ENCODE results near the gene LZTR1.

LZTR1 gene

DNA sequence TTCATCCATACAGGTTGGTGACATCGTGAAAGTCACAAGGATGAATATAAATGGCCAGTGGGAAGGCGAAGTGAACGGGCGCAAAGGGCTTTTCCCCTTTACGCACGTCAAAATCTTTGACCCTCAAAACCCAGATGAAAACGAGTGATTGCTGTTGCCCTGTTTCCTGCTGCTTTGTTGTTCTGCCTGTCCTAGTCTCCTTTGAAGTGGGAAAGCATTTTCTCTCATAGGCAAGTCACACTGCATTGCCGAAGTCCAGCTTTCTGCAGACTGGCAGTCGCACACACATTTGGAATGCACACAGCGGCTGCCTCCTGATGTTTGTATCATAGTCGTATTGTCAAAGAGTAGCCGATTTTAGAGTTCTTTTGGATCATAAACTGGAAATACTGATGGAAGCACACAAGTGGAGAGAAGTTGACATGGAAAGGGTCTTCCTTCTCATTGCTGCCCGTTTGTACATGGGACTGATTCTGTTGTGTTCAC lies 32.4 kb upstream of the LZTR1 start:
- FAIRE-seq: no peak
- DNase-seq (ENCODE audit: insufficient read length, low spot score): no peak

DNA sequence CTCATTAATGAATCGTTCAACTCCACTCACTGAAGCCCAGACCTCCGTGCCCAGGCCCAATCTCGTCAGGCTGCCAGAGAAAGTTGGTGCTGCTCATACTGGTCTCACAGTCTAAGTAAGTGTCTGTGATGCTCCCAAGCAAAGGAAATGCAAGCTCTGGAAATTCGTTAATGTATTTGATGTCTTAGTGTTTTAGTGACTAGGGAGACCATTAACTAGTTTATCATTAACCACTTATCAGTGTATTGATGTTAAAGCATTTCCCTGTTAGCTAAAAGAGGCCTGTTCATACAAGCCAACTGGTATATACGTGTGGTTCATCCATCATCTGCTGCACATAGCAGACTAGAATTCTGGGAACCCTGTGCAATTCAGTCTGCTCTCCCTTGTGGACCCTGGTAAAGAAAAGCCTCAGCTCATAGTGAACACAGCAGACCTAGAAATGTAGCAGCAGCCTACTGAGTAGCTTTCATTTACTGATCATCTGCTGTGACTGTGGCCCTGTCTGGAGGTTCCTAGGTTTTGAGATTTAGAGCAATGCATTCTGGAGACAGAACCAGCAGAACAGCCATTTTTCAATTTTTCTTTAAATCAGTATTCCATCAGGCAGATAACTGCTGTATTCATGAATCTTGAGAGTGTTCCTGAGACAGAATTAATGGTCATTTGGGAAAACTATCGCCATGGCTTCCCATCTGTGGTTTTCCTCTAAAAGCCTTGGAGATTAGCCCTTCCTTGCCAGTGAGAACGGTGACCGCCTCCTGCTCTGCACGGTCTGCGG lies 30.8 kb upstream of the LZTR1 start:
- DNase-seq (ENCODE audit: insufficient read length, low spot score) (no peak), FAIRE-seq (no peak)

DNA sequence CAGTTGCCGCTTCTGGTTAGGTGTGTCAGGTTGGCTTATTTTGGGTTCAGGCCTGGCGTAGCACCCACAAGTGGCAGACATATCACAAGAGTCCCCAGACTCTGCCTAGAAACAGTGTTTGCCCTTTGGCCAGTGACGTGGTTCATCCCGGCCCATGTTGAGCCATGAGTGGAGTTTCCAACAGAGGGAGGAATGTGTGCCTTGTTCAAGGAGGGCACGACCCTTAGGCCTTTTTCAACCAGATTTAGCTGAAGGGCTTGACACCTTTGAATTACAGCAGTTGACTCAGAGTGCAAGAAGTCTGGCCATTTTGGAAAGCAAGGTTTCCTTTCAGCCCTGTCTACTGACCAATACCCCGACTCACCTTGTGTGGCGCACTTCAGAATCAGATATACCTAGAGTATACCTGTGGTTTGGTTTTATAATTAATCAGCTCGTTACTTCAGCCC lies 30.1 kb upstream of the LZTR1 start:
- DNase-seq (ENCODE audit: insufficient read length, low spot score) (no peak), FAIRE-seq (no peak)

DNA sequence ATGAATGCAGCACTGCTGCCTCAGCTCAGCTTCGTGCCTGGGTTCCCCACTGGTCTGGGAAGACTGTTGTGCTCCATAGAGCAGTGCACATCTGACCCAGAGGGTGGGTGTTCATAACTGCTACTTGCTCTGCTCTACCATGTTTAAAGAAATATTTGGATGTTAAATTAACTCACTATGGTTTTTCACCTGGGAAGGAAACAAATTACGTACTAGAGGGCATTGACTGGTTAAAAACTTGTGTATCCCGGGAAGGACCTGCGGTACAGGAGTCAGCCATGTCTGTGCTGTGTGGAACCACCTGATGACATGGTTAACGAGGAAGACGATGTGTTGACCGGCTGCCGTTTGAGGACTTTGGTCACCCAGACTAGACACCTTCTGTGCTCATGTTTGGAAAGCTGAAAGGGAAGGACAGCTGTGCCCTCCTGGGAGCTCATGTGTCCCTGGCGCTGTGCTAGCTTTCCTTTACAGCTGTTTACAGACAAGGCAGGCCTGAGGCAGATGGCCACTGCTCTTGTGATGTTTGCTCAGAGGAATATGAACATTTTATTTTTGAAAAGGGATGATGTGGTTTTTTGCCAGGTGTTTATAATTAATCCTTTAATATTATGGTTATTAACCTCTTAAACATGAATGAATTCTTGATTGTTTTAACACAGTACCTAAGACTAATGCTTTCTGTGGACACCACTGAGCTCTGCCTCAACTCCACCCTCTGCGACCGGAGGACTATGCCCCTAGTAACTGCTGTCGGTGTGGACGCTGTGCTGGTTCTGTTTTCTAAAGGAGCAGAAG lies 29.4 kb upstream of the LZTR1 start:
- FAIRE-seq: no peak
- no peak for DNase-seq (ENCODE audit: insufficient read length, low spot score)

DNA sequence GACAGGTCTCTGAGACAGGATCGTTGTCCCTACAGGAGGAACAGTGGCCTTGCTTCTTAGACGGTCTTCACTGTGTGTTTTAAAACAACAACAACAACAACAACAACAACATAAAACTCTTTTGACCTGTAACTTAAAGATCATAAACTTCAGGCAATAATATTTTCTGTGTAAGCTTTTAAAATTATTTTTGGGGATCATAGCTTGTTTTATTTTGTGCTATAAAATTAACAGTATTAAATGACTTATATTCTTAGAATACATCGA lies 28.8 kb upstream of the LZTR1 start:
- FAIRE-seq (no peak), DNase-seq (ENCODE audit: insufficient read length, low spot score) (no peak)

DNA sequence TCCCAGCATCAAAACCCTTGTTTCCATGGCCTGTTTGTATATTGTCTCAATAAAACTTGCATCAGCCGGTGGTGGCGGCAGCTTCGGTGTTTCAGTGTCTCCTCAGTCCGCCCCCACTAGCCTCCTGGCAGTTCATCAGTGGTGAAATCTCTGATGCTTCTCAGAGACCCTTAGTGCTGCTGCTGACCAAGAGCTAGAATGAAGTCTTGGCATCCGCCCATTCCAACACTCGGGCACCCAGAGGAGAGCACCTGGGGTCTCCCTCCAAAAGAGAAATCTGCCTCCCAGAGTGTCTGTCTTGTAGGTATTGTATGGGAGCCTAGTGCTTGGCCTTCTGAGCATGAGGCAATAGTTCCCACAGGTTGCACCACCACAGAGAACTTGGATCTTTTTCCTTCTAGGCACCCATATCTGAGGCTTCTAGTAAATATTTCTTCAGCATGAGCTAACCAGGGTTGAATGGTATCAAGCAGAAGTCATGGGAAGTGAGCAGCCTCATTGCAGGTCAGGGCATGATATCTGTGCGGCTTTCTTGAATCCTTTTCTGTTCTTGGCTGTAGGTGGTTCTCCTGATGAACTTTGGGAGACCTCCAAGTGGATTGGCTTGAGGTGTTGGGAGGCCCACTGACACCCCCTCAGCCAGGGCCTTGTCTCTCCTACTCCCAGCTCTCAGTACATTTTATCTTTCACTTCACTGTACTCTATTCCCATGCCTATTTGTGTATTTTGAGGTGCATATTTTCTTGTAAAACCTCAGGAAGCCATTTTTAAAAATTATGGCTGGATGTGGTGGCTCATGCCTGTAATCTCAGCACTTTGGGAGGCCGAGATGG lies 28.2 kb upstream of the LZTR1 start:
- DNase-seq (ENCODE audit: insufficient read length, low spot score): no peak
- FAIRE-seq: no peak

DNA sequence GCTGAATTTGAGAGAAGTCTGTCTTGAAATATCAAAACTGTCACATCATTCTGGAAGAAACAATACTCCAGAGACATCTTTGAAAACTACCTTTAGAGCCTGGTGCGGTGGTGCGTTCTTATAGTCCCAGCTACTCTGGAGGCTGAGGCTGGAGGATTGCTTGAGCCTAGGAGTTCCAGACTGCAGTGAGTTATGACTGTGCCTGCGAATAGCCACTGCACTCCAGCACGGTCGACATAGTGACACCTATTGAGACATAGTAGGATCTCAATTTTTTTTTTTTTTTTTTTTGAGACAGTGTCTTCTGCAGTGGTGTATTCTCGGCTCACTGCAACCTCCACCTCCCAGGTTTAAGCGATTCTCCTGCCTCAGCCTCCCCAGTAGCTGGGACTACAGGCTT lies 26.5 kb upstream of the LZTR1 start:
- DNase-seq (ENCODE audit: insufficient read length, low spot score): no peak
- no peak for FAIRE-seq

DNA sequence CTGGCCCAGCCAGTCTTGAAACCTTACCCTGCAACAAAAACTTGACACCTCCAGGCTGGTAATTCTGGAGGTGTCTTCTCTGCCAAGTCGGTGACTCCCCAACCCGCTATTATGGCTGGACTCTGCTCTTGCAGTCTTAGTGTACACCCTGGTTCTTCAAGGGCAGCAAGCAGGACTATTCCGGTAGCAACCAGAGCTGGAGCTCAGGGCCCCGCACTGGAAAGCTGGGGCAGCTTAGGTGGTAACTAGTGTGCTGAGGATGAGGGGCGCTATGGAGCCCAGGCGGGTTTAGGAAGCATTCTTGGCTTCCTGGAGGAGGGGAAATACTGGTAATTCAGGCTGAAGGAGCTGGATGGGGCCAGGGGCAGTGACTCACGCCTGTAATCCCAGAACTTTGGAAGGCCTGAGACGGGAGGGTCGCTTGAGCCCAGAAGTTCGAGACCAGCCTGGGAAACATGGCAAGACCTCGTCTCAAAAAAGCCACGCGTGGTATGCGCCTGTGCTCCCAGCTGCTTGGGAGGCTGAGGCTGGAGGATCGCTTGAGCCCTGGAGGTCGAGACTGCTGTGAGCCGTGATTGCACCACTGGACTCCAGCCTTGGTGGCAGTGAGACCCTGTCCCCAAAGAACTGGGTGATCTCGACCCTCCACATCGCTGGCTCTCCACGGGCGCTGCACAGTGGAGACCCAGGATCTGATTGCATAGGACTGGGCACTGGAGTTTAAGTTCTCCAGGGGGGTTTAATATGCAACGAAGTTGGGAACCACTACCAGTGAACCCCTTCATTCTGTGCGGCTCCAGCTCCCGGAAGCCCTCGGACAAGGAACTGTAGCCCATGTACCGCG lies 25.6 kb upstream of the LZTR1 start:
- no peak for FAIRE-seq

DNA sequence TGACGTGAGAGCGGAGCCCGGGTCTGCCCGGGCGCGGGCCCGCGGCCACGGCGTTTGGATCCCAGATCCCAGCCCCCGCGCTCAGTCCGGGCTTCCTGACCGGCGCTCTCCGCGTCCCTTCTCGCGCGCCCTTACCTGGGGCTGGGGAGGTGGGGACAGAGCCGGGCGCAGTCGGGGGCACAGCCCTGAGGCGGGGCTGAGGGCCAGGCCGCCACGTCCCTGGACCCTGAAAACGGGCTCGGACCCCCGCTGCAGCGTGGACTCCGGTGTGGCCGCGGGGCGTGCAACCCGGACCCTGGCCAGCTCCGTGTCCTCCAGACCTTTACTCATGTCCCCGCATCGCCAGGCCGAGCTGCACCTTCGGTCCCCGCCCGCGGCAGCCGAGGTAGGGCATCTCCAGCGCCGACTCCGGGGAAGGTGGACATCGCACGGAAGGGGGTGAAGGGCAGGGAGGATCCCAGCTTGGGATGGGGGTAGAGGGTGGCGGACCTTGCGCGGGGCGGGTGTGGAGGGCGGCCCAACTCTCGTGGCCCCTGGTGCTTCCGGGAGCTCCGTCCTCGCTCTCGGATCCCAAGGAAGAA lies 24.9 kb upstream of the LZTR1 start:
- FAIRE-seq: no peak
- no peak for DNase-seq (ENCODE audit: insufficient read length, low spot score)

More for the DNA sequence above, 25.6 kb upstream of the LZTR1 start:
- DNase-seq (ENCODE audit: insufficient read length, low spot score): no peak

DNA sequence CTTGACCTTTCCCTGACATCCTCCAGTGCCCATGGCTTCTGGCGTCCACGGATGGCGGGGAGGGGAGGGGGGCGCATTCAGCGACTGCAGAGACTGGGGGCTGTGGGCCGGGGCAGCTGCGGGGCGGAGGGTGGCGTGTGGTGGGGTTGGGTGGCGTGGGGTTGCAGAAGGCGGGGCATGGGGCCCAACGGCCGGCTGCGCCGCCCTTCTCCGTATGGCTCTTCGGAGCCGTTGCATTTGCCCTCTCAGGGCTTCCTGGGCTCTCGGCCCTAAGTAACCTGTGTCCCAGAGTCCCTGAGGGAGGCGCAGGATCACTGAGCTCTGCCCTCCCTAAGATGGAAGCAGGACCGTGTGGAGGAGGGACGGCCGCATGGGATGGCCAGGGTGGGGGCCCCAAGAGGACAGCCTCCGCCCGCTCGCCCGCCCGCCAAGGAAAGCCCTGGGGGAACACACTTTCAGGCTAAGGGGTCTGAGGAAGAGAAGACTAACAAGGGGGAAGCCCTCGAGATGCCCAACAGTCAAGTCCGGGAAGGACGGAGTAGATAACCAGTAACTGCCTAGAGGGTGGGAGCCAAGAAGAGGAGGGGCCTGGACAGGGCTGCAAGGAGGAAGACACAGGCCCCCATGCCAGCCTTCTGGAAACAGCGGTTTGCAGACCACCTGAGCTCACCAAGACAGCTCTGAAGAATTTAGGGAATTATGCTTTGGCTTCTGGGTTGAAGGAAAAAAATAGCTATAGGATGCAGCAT lies 24.2 kb upstream of the LZTR1 start:
- FAIRE-seq: no peak
- no peak for DNase-seq (ENCODE audit: insufficient read length, low spot score)

DNA sequence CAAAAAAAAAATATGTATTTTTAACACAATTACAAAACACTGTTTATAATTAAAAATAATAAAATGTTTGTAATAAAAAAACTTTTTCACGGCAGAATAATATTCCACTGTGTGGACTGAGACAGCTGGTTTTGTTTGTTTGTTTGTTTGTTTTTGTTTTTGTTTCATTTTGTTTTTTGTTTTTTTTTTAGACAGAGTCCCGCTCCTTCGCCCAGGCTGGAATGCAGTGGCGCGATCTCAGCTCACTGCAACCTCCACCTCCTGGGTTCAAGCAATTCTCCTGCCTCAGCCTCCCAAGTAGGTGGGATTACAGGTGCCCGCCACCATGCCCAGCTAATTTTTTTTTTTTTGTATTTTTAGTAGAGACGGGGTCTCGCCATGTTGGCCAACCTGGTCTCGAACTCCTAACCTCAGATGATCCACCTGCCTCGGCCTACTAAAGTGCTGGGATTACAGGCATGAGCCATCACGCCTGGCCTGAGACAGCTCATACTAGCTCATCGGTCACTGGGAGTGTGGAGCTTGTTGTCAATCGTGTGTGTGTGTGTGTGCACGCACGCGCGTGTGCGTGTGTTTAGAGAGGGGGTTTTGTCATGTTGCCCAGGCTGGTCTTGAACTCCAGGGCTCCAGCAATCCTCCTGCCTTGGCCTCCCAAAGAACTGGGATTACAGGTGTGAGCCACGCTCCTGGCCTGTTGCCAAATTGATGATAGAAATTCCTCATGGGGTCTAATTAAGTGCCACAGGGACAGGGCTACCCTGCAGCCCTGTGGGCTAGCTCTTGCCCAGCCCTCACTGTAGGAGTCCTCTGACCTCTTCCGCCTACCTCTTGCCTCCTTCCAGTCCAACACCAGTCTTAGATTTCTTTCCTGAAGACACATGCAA lies 22.3 kb upstream of the LZTR1 start:
- no peak for DNase-seq (ENCODE audit: insufficient read length, low spot score)
- no peak for FAIRE-seq

DNA sequence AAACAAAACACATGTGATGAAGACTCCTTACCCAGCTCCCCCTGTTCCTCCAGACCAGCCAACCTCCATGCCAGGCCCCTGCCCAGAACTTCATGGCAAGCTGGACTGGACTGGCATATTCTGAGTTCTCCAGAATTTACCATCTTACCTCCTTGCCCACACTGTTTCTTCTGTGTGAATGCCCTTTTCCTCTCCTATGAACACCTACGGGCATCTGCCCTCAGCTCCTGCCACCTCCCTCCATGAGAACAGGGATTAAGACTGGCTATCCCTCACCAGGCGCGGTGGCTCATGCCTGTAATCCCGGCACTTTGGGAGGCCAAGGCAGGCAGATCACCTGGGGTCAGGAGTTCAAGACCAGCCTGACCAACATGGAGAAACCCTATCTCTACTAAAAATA lies 21.5 kb upstream of the LZTR1 start:
- no peak for FAIRE-seq
- DNase-seq (ENCODE audit: insufficient read length, low spot score): no peak

DNA sequence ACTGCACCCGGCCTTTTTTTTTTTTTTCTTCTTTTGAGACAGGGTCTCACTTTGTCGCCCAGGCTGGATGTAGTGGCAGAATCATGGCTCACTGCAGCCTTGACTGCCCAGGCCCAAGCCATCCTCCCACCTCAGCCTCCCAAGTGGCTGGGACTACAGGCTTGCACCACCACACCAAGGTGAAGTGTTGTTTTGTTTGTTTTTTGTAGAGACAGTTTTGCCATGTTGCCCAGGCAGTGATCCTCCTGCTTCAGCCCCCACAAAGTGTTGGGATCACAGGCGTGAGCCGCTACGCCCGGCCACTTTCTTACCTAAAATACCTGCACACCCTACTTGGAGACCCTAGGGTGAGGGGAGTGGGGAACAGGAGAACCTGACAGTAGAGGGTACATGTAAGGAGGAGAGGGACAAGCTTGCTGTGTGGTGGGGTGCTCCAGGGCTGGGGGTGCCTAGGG lies 19.6 kb upstream of the LZTR1 start:
- FAIRE-seq: no peak
- no peak for DNase-seq (ENCODE audit: insufficient read length, low spot score)

DNA sequence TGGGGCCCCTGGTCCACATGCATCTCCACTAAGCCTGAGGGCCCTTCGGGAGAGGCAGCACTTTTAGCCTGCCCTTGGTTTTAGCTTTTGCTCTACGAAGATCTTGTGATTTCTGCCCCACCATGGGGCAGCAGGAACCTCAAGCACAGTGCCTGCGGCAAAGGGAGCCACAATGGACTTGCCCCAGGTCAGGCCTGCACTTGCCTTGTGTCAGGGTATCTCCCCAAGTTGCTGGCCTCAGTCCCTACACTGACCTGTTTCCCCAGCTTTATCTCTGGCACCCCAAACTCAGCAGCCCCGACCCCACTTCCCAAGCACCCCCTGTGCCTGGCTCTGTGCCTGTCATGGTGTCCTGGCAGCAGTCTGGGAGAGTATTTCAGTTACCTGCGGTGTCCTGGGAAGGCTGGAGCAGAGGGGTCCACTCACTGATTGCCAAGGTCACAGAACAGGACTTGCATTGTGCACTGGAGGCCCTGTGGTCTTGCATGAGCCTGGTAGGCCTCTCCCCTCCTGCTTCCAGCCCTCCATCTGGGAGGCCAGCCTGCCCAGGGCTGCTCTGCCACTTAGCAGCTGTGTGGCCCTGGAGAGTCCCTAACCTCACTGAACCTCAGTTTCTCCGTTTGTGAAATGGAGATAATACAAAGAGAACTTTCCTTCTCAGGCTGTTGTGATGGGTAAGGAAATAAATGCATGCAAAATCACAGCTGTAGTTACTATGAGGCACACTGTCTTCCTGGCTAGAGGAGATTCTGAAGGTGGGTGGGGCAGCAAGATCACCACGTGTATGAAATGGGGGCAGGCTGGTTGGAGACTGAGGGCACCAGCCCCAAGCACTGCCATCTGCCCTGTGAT lies 18.7 kb upstream of the LZTR1 start:
- DNase-seq (ENCODE audit: insufficient read length, low spot score) (no peak), FAIRE-seq (no peak)

DNA sequence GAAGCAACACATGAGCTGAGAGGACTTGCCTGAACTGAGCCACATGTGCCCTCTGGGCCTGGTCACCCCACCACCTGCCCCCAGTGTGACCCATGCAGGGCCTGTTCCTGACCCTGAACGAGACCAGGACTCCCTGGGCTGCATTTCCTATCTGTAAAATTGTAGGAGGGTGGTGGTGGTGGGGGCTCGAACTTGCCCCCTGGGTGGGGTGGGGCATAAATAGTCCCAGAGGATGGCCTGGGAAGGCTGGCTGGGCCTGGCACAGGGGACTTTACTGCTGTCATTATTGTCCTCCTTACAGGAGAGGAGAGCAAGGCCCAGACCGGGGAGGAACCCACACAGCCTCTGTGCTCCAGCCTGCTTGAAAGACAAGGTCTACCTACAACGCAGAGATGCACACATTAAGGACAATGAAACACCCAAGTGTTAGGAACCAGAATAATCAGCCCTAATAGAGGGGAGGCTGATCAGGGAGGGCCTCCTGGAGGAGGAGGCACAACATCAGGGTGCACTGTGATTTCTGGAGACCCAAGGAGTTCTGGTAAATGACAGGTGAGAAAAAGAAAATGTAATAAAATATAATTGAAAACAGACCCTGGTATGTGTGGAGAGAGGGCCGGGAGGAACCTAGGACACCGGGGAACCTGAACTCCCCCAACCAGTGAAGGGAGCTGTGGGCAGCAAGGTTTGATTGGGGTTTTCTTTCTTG lies 17.9 kb upstream of the LZTR1 start:
- FAIRE-seq: no peak
- no peak for DNase-seq (ENCODE audit: insufficient read length, low spot score)

DNA sequence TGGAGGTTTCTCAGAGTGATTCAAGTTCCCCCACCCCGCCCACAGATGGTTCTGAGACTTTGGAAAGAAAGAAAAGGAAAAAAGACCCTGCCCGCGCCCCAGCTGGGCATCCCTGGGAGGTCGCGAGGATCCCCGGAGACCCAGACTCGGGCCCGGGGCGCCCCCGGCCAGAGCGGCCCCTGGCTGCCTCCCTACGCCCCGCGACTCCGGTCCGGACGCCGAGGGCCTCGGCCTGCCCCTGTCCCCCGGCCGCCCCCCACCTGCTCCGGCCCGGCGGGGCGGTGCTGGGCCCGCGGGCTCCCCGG lies 17.3 kb upstream of the LZTR1 start:
- FAIRE-seq (no peak), DNase-seq (ENCODE audit: insufficient read length, low spot score) (no peak)
